GM21390 (cell line): Measurements from ENCODE around the gene TPM3.
A peak's percentile ranks its signal among the peaks of the same experiment; 100 is the strongest.
"Not testable (repeated sequence)": the region's sequence is repeated elsewhere in the genome, so short reads cannot be mapped to it uniquely, and the experiment has no call there.

ENCODE experiments used
- ATAC-seq: cut with Tn5 transposase; IDR thresholded peaks from one replicate; pipeline ENCODE4 v1.9.1; 2021; ENCODE audit not compliant: unreplicated experiment

TPM3 gene

GRCh38 chr1:154170547-154171222, 21.2 kb downstream of the TPM3 start:
- ATAC-seq: no peak

GRCh38 chr1:154167461-154167860, 24.4 kb downstream of the TPM3 start:
- ATAC-seq: no peak

DNA sequence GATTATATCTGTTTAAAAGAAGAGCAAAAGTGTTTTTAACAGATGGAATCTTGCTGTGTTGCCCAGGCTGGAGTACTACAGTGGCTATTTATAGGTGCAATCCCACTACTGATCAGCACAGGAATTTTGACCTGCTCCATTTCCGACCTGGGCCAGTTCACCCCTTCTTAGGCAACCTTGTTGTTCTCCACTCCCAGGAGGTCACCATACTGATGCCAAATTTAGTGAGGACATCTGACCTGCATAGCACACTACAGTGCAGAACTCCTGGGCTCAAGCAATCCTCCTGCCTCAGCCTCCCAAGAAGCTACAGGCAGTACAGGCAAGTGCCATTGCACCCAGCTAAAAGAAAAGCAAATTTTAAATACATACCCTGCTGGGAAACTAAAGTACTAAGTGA, 25.7 kb downstream of the TPM3 start:
- ATAC-seq: no peak

DNA sequence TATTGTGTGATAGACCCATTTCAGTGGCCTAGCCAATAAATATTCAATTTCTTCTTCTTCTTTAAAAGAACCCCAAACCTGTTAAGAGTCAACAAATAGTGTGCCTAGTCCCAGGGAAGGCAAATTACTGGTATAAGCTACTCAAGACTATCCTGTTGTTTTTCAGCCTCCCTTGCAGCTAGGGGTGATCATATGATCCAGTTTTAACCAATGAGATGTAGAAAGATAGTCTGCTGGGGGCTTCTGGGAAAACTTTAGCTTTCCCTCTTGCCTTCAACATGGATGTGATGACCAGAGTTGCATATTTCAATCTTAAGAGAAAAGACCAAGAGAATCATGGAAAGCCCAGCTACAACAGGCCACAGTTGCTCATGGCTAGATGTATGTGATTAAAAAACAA, 32.3 kb downstream of the TPM3 start:
- no peak for ATAC-seq

GRCh38 chr1:154158307-154159125, 33.4 kb downstream of the TPM3 start:
- ATAC-seq: peak; percentile 39

- peak; percentile 76 for ATAC-seq
Measured at GRCh38 chr1:154157520-154158306, 34.2 kb downstream of the TPM3 start.

- no peak for ATAC-seq
Measured at GRCh38 chr1:154155251-154155650, 36.6 kb downstream of the TPM3 start.

DNA sequence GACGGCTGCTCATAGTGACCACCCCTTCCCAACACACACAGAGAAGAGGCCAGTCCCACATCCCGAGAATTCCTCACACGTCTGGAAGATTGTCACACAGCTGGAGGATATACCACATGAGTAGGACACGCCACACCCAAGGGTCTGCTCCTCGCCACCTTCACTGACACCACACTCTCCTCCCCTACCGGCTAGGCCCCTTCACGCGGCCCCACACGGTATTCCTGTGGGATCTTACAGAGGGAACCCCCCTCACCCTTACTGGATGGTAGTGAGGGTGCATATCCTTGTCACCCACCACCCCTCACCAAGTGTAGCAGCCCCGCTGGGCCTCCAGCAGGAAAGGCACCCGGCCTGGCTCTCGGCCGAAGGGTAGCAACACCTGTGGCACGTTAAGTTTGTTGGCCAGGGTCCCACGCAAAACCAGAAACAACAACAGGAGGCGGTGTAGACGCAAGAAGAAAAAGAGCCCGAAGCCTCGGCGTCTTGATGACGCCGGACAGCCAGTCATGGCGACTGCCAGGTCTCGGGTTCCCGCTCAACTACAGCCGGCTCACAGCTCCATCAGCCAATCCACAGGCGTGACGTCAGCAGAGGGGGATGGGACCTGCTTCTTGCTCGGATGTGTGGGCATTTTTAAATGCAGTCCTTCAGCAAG, 37.2 kb downstream of the TPM3 start, which contains the start of gene NUP210L:
TSS of gene NUP210L (minus strand) at position 540 of the 658 bp plus-strand sequence.
- no peak for ATAC-seq

DNA sequence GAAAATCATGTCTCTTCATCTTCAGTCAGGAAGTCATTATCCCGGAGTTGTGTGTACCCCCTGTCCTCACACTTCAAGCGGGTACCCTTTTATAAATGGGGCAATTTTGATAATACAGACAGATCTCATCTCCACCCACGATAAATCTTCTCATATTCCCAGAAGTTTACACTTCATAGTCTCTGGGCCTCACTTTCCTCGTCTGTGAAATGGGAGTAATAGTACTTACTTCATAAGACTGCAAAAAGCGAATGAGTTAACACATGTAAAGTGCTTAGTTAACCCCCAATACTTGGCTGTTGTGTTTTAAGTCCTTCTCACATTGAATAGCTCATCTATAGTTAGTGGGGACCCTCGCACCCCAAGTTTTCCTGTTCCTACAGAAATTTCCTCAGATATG, 37.8 kb downstream of the TPM3 start:
- no peak for ATAC-seq

DNA sequence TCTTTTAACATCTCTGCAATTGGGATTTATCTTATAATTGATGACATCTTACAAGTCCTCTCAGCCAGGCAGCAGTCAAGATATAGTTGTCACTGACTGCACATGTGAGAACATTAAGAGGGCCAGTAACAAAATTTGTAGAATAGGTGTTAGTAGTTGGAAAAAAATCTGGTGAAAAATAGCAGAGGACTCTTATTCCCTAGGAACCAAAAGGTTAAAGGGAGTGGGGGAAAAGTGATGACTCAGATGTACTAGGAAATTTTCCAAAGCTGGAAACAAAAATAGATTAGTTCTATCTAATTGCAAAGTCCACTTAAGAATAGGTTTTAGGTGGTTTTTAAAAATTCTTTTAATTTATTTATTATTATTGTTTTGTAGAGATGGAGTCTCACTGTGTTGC, 40.6 kb downstream of the TPM3 start:
- no peak for ATAC-seq

DNA sequence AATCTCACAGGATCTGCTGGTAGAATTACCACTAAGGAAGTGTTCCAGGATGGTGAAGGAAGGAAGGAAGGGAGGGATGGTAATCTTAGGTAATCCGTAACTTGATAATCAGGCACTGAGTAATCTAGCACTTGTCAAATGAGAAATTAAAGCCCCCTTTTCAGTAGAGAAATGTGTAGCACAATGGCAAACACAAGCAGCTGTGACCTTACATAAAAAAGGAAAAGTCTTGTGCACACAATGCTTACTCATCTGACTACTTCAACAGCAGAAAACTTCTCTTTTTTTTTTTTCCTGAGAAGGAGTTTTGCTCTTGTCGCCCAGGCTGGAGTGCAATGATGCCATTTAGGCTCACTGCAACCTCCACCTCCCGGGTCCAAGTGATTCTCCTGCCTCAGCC, 43.1 kb downstream of the TPM3 start:
- no peak for ATAC-seq

GRCh38 chr1:154147505-154147904, 44.4 kb downstream of the TPM3 start:
- not testable (repeated sequence) for ATAC-seq

DNA sequence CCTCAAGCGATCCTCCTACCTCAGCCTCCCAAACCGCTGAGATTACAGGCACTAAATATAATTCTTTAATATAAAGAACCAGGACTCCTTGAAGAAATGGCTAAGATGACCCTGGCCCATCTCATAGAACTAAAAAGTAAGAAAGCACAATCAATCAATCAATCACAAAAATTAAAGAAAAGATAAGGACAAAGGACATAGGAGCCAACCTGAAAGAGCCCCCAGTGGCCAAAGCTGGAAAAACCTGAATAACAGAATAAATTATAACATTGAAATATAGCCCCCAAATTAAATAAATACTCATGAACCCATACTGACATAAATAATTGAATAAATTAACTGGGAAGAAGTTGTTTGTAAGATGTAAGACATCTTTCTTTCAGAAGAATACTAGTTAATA, 45.9 kb downstream of the TPM3 start:
- no peak for ATAC-seq

- no peak for ATAC-seq
Measured at GRCh38 chr1:154142358-154142757, 49.5 kb downstream of the TPM3 start.

DNA sequence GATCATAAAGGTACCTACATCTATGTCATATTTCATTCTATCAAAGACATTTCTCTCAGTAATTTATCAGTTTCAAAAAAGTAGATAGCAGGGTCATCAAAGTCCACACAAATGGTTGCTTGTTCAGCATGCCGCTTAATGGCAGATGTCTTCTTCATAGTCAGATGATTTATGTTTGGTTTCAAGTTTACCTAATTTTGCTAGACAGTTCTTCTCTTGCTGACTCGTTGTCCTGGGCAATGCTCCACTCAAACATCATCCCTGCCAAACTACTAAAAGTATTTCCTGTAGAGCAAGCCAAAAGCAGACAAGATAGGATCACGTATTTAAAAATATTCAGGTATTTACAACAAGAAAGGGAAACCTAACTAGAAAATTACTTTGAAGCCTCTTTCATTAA, 50.7 kb downstream of the TPM3 start:
- no peak for ATAC-seq

- ATAC-seq: no peak
Measured at GRCh38 chr1:154137888-154138287, 54.0 kb downstream of the TPM3 start.

- ATAC-seq: no peak
Measured at GRCh38 chr1:154133256-154133655, 58.6 kb downstream of the TPM3 start.

- ATAC-seq: no peak
Measured at GRCh38 chr1:154129391-154129970, 62.4 kb downstream of the TPM3 start.

DNA sequence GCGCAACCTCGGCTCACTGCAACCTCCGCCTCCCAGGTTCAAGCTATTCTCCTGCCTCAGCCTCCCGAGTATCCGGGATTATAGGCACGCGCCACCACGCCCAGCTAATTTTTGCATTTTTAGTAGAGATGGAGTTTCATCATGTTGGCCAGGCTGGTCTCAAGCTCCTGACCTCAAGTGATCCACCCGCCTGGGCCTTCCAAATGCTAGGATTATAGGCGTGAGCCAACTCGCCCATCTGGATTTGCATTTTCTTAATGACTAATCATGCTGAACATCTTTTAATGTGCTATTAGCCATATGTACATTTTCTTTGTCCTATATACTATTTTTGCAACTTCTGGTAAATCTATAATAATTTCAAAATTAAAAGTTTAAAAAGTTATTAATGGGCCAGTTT, 68.7 kb downstream of the TPM3 start:
- ATAC-seq: not testable (repeated sequence)

DNA sequence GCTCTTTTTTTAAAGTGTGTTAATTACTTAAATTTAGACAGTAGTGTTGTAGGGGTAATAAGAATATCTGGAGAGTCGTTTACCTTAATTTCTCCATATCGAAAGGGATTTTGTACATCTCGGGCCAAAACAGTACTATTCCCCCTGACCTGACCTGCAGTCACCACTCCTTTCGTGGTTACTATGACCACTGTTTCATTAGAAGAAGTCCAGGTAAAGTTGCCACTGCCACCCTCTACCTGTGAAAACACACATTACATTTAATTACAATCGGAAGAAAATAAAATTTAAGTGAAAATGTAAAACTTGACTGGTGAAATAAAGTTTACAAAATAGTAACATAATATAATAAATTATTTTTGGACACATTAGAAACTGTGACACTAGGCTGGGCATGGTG, 74.3 kb downstream of the TPM3 start:
- no peak for ATAC-seq

DNA sequence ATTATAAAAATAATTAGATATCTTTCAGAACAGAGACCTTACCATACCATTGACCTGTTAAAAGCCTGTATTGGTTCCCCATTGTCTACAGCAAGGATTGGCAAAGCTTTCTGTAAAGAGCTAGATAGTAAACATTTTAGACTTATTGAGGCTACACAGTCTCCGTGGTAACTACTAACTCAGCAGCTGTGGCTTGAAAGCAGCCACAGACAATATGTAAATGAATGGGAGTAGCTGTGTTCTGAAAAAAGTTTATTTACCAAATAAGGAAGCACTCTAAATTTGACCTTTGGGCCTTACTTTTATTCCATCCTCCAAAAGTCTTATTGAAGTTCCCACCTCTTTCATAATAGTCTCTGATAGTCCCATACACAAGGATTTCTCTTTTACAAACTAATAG, 76.7 kb downstream of the TPM3 start:
- no peak for ATAC-seq
